ENCODE measurements around the gene PNCK. TPM values are rescaled to one million over a fixed set of nuclear protein-coding genes. Genes with fewer than 3 reads are reported as not detected.
"Not testable (repeated sequence)": the region's sequence is repeated elsewhere in the genome, so short reads cannot be mapped to it uniquely, and the experiment has no call there.

PNCK gene
- total RNA-seq, 1 experiment from 2014 or later = 0.84 TPM

- CTCF ChIA-PET; H3K27me3 ChIP-seq (ENCODE audit: insufficient read depth, low read length); H3K9me2 ChIP-seq (ENCODE audit: insufficient read depth); ATAC-seq; H3K4me1 ChIP-seq (ENCODE audit: control insufficient read depth in 1 of 2, insufficient read depth in 2 of 2, low read length in 2 of 2); H4K20me1 ChIP-seq (ENCODE audit: insufficient read depth); H3K9me3 ChIP-seq (ENCODE audit: control insufficient read depth in 1 of 2, insufficient read depth in 1 of 2, low read depth in 1 of 2, low read length in 2 of 2); H2AFZ ChIP-seq (ENCODE audit: low read depth, low read length, poor library complexity, severe bottlenecking); H3K9ac ChIP-seq (ENCODE audit: low read length); H3K36me3 ChIP-seq (ENCODE audit: control insufficient read depth in 1 of 2, insufficient read depth in 2 of 2, low read length in 2 of 2); H3K27ac ChIP-seq (ENCODE audit: low read depth, low read length); POLR2A ChIA-PET; DNase-seq (ENCODE audit: low read depth, low spot score); H3K79me2 ChIP-seq (ENCODE audit: insufficient read depth, low read length); H3K4me2 ChIP-seq (ENCODE audit: low read length); intact Hi-C loops (cut with micrococcal nuclease); BruUV-seq (replicated peaks); H3K4me3 ChIP-seq (replicated peaks in 1 of 2; ENCODE audit: low read depth in 1 of 2, low read length in 2 of 2): not testable (repeated sequence)
- RAD21 ChIA-PET (ENCODE audit: low non-redundant PET in 1 of 2, low total read pairs in 2 of 2, uncharacterized antibody in 2 of 2, unreplicated experiment in 2 of 2) = interaction anchor here in 1 of 2 experiments (0.6 kb wide), 1 partner anchor 313 kb away, joined by 3 read pairs; no protein-coding TSS in a partner anchor
These were observed 26.3 kb upstream of the PNCK start for GRCh38 chrX:153699784-153700371.

GRCh38 chrX:153699210-153699783 is 25.7 kb upstream of the PNCK start:
- BruUV-seq (replicated peaks); intact Hi-C loops (cut with micrococcal nuclease); H4K20me1 ChIP-seq (ENCODE audit: insufficient read depth); H3K9ac ChIP-seq (ENCODE audit: low read length); RAD21 ChIA-PET (ENCODE audit: low non-redundant PET in 1 of 2, low total read pairs in 2 of 2, uncharacterized antibody in 2 of 2, unreplicated experiment in 2 of 2); H3K79me2 ChIP-seq (ENCODE audit: insufficient read depth, low read length); H3K27ac ChIP-seq (ENCODE audit: low read depth, low read length); H3K4me1 ChIP-seq (ENCODE audit: control insufficient read depth in 1 of 2, insufficient read depth in 2 of 2, low read length in 2 of 2); ATAC-seq; H3K9me2 ChIP-seq (ENCODE audit: insufficient read depth); H3K36me3 ChIP-seq (ENCODE audit: control insufficient read depth in 1 of 2, insufficient read depth in 2 of 2, low read length in 2 of 2); DNase-seq (ENCODE audit: low read depth, low spot score); CTCF ChIA-PET; H3K9me3 ChIP-seq (ENCODE audit: control insufficient read depth in 1 of 2, insufficient read depth in 1 of 2, low read depth in 1 of 2, low read length in 2 of 2); H3K4me3 ChIP-seq (replicated peaks in 1 of 2; ENCODE audit: low read depth in 1 of 2, low read length in 2 of 2); H3K27me3 ChIP-seq (ENCODE audit: insufficient read depth, low read length); H3K4me2 ChIP-seq (ENCODE audit: low read length); POLR2A ChIA-PET; H2AFZ ChIP-seq (ENCODE audit: low read depth, low read length, poor library complexity, severe bottlenecking): not testable (repeated sequence)
